Astrocyte (in vitro differentiated cells and primary cell): ENCODE results near the gene SHISA9.

ENCODE experiments used
- CTCF ChIP-seq: IDR thresholded peaks from 2 replicates; pipeline ENCODE4 v1.5.1; 2011; ENCODE audit warnings: low read depth, mild to moderate bottlenecking, inconsistent platforms, low read length, moderate library complexity; ENCODE audit not compliant: insufficient read depth
- EZH2 ChIP-seq: IDR thresholded peaks from 2 replicates; pipeline ENCODE4 v1.6.1; 2012; ENCODE audit warnings: mild to moderate bottlenecking, low read length, inconsistent platforms; ENCODE audit not compliant: insufficient read depth

DNA sequence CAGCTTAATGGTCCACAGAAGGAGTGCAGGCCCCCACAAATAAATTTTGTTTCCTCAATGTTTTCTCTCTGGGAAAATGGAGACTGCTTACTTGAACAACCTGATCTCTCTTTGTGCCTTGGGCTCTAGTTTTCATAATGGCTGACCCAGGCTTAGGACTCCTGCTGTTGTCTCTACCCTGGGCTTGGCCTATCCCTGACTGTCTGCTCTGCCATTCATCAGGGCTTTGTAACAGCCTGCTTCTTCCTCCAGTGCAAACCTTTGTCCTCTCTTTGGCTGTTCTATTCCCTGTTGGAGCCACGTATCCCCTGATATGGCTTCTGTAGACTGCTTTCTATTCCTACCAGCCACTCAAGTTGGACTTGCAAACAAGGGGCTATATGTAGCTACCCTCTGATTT lies 139.8 kb downstream of the SHISA9 start:
- TF ChIP-seq EZH2 = no peak
- no peak for TF ChIP-seq CTCF
